ENCODE measurements around the gene NAALADL1. TPM values are rescaled to one million over a fixed set of nuclear protein-coding genes. Genes with fewer than 3 reads are reported as not detected.

Gene NAALADL1
- total and polyA plus RNA-seq, 2 experiments from 2014 or later, result 11.1 to 13.7 TPM

DNA sequence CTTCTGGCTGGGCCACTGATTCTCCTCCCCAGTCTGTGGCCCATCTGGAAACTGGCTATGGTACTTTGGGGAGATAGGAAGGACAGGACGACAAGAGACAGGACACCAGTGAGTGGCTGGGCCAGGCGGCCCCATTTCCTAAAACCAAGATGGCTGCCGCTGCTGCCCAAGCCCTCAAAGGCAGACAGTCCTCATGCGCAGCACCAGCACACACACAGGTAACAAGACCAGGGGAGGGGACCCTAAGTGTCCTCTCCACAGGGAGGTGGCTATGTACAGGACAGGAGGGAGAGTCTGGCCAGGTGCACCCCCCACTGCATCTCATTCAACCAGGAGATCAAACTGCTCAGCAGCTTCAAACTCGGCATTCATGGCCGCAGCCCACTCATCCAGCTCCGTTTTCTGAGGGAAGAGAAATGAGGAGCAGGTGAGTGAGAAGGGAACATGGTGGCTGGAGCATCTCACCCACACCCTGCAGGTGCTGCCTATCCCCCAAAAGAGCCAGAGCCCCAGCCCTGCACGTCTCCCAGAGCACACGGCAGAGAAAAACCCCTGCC lies 20.5 kb upstream of the NAALADL1 start:
- peaks cover 45% of the 10 kb centered on the region for H4K20me1 ChIP-seq (replicated peaks; ENCODE audit: insufficient read depth)
- peaks cover 5% of the 10 kb centered on the region for H3K27me3 Mint-ChIP-seq (ENCODE audit: insufficient read depth, low read depth, poor library complexity)
- no peaks in the 10 kb centered on the region for H3K27me3 ChIP-seq (ENCODE audit: insufficient read depth)
- H3K4me3 Mint-ChIP-seq, result no peak overlapping the region; the same call in 2 of the 3 replicates
- peaks cover 8% of the 10 kb centered on the region; the same call in 1 of the 2 replicates for H3K4me1 ChIP-seq (ENCODE audit: insufficient read depth)
- H3K4me2 ChIP-seq, result no peak overlapping the region
- no peaks in the 10 kb centered on the region; the same call in 2 of the 3 replicates for H3K9me3 Mint-ChIP-seq
- no peak overlapping the region for H3K4me3 ChIP-seq
- TF ChIP-seq NANOG (IDR thresholded peaks at IDR 0.05; ENCODE audit: borderline replicate concordance), result no peak
- TF ChIP-seq STAT1 (IDR thresholded peaks at IDR 0.05; ENCODE audit: unreplicated experiment), result no peak
- TF ChIP-seq, protein P1, sequence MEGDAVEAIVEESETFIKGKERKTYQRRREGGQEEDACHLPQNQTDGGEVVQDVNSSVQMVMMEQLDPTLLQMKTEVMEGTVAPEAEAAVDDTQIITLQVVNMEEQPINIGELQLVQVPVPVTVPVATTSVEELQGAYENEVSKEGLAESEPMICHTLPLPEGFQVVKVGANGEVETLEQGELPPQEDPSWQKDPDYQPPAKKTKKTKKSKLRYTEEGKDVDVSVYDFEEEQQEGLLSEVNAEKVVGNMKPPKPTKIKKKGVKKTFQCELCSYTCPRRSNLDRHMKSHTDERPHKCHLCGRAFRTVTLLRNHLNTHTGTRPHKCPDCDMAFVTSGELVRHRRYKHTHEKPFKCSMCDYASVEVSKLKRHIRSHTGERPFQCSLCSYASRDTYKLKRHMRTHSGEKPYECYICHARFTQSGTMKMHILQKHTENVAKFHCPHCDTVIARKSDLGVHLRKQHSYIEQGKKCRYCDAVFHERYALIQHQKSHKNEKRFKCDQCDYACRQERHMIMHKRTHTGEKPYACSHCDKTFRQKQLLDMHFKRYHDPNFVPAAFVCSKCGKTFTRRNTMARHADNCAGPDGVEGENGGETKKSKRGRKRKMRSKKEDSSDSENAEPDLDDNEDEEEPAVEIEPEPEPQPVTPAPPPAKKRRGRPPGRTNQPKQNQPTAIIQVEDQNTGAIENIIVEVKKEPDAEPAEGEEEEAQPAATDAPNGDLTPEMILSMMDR (conservative IDR thresholded peaks at IDR 0.05; ENCODE audit: low read depth in 2 of 2), result no peak
- no peak for TF ChIP-seq EZH2phosphoT487 (IDR thresholded peaks at IDR 0.05; ENCODE audit: unreplicated experiment)
- TF ChIP-seq, protein P2, sequence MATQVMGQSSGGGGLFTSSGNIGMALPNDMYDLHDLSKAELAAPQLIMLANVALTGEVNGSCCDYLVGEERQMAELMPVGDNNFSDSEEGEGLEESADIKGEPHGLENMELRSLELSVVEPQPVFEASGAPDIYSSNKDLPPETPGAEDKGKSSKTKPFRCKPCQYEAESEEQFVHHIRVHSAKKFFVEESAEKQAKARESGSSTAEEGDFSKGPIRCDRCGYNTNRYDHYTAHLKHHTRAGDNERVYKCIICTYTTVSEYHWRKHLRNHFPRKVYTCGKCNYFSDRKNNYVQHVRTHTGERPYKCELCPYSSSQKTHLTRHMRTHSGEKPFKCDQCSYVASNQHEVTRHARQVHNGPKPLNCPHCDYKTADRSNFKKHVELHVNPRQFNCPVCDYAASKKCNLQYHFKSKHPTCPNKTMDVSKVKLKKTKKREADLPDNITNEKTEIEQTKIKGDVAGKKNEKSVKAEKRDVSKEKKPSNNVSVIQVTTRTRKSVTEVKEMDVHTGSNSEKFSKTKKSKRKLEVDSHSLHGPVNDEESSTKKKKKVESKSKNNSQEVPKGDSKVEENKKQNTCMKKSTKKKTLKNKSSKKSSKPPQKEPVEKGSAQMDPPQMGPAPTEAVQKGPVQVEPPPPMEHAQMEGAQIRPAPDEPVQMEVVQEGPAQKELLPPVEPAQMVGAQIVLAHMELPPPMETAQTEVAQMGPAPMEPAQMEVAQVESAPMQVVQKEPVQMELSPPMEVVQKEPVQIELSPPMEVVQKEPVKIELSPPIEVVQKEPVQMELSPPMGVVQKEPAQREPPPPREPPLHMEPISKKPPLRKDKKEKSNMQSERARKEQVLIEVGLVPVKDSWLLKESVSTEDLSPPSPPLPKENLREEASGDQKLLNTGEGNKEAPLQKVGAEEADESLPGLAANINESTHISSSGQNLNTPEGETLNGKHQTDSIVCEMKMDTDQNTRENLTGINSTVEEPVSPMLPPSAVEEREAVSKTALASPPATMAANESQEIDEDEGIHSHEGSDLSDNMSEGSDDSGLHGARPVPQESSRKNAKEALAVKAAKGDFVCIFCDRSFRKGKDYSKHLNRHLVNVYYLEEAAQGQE (IDR thresholded peaks at IDR 0.05; ENCODE audit: unreplicated experiment), result no peak
- no peak for TF ChIP-seq ZNF114 (CRISPR knock-in tag; IDR thresholded peaks at IDR 0.05)
- TF ChIP-seq, protein P3, sequence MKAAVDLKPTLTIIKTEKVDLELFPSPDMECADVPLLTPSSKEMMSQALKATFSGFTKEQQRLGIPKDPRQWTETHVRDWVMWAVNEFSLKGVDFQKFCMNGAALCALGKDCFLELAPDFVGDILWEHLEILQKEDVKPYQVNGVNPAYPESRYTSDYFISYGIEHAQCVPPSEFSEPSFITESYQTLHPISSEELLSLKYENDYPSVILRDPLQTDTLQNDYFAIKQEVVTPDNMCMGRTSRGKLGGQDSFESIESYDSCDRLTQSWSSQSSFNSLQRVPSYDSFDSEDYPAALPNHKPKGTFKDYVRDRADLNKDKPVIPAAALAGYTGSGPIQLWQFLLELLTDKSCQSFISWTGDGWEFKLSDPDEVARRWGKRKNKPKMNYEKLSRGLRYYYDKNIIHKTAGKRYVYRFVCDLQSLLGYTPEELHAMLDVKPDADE (IDR thresholded peaks at IDR 0.05), result no peak
- TF ChIP-seq, protein P4, sequence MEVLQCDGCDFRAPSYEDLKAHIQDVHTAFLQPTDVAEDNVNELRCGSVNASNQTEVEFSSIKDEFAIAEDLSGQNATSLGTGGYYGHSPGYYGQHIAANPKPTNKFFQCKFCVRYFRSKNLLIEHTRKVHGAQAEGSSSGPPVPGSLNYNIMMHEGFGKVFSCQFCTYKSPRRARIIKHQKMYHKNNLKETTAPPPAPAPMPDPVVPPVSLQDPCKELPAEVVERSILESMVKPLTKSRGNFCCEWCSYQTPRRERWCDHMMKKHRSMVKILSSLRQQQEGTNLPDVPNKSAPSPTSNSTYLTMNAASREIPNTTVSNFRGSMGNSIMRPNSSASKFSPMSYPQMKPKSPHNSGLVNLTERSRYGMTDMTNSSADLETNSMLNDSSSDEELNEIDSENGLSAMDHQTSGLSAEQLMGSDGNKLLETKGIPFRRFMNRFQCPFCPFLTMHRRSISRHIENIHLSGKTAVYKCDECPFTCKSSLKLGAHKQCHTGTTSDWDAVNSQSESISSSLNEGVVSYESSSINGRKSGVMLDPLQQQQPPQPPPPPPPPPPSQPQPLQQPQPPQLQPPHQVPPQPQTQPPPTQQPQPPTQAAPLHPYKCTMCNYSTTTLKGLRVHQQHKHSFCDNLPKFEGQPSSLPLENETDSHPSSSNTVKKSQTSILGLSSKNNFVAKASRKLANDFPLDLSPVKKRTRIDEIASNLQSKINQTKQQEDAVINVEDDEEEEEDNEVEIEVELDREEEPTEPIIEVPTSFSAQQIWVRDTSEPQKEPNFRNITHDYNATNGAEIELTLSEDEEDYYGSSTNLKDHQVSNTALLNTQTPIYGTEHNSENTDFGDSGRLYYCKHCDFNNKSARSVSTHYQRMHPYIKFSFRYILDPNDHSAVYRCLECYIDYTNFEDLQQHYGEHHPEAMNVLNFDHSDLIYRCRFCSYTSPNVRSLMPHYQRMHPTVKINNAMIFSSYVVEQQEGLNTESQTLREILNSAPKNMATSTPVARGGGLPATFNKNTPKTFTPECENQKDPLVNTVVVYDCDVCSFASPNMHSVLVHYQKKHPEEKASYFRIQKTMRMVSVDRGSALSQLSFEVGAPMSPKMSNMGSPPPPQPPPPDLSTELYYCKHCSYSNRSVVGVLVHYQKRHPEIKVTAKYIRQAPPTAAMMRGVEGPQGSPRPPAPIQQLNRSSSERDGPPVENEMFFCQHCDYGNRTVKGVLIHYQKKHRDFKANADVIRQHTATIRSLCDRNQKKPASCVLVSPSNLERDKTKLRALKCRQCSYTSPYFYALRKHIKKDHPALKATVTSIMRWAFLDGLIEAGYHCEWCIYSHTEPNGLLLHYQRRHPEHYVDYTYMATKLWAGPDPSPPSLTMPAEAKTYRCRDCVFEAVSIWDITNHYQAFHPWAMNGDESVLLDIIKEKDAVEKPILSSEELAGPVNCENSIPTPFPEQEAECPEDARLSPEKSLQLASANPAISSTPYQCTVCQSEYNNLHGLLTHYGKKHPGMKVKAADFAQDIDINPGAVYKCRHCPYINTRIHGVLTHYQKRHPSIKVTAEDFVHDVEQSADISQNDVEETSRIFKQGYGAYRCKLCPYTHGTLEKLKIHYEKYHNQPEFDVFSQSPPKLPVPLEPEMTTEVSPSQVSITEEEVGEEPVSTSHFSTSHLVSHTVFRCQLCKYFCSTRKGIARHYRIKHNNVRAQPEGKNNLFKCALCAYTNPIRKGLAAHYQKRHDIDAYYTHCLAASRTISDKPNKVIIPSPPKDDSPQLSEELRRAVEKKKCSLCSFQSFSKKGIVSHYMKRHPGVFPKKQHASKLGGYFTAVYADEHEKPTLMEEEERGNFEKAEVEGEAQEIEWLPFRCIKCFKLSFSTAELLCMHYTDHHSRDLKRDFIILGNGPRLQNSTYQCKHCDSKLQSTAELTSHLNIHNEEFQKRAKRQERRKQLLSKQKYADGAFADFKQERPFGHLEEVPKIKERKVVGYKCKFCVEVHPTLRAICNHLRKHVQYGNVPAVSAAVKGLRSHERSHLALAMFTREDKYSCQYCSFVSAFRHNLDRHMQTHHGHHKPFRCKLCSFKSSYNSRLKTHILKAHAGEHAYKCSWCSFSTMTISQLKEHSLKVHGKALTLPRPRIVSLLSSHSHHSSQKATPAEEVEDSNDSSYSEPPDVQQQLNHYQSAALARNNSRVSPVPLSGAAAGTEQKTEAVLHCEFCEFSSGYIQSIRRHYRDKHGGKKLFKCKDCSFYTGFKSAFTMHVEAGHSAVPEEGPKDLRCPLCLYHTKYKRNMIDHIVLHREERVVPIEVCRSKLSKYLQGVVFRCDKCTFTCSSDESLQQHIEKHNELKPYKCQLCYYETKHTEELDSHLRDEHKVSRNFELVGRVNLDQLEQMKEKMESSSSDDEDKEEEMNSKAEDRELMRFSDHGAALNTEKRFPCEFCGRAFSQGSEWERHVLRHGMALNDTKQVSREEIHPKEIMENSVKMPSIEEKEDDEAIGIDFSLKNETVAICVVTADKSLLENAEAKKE (CRISPR knock-in tag; IDR thresholded peaks at IDR 0.05), result no peak
- no peak for TF ChIP-seq ZNF331 (CRISPR knock-in tag; IDR thresholded peaks at IDR 0.05; ENCODE audit: low read depth)
- no peak for TF ChIP-seq POLR2AphosphoS5 (IDR thresholded peaks at IDR 0.05; ENCODE audit: low read depth)
- TF ChIP-seq CREB1 (CRISPR knock-in tag; IDR thresholded peaks at IDR 0.05; ENCODE audit: low read depth), result no peak
- TF ChIP-seq EZH2 (IDR thresholded peaks at IDR 0.05; ENCODE audit: low read depth, unreplicated experiment), result no peak
- no peak for TF ChIP-seq JUNB (IDR thresholded peaks at IDR 0.05; ENCODE audit: unreplicated experiment)
- H3K27ac Mint-ChIP-seq, result no peak overlapping the region
- peak overlapping the region; percentile 74; the same call in 1 of the 2 replicates for H3K27ac ChIP-seq (ENCODE audit: low read depth)
- H2AFZ ChIP-seq, result no peak overlapping the region
- H3F3A ChIP-seq (replicated peaks; ENCODE audit: low read depth), result peaks cover 29% of the 10 kb centered on the region; the same call in 1 of the 2 replicates
- H3K9me2 ChIP-seq (ENCODE audit: insufficient read depth), result no peaks in the 10 kb centered on the region
- H3K4me1 Mint-ChIP-seq, result peaks cover 24% of the 10 kb centered on the region
- H3K79me2 ChIP-seq (replicated peaks; ENCODE audit: insufficient read depth), result peaks cover 57% of the 10 kb centered on the region
- DNase-seq (ENCODE audit: low spot score) (no peak), ATAC-seq (no peak)
- H3K36me3 Mint-ChIP-seq (ENCODE audit: low read depth), result peaks cover 69% of the 10 kb centered on the region
- peaks cover 16% of the 10 kb centered on the region for H3K36me3 ChIP-seq (ENCODE audit: insufficient read depth)
